Islet of Langerhans (tissue), 1 donor: ENCODE data around the gene ADGRD1.

Source experiments
- FAIRE-seq: peaks from one replicate; lab custom pipeline; 2011; peaks lifted over from hg19 to GRCh38; lab: Jason Lieb, UNC

Gene ADGRD1

GRCh38 chr12:131076296-131076695, 122.6 kb downstream of the ADGRD1 start:
- FAIRE-seq = no peak

DNA sequence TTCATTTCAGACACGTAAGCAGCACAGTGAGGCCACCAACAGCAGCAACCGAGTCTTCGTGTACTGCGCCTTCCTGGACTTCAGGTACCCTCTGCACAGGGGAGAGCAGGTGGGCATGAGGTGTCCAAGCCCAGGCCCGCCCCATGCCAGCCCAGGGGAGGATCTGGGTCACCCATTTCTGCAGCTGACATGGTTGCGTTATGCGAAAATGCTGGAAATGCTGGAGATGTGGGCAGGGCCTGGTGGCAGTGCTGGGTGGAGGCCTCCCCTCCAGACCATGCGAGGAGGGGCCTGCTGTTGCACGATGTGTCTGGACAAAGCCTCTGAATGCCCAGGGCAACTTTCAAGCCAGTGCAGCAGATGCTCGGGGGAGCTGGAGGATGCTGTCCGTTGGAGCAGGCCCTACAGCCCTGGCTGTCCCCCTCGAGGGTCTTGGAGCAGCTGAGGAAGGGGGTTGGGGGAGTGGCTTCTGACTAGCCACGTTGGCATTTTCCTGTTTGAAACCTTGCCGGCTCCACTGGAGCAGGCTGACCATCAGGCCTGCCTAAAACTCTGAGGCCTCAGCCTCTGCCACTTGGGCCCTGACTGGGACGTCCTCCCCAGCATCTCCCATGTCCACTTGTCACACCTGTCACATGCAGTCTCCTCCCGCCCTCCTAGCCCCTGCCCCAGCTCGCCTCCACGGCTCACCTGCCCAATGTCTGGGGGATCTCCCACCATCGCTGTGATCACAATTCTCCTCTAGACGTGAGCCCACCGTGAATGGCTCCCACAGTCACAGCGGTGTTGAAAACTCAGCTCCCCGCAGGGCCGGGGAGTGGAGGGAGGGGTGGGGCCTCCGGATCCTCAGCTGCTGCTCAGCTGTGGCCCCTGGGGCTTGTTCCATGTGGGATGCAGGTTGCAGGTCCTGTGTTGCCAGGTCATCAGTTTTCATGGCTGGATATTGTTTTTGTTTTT, 123.4 kb downstream of the ADGRD1 start:
- FAIRE-seq = no peak

- FAIRE-seq = no peak
Measured at GRCh38 chr12:131077931-131078391, 124.3 kb downstream of the ADGRD1 start.

DNA sequence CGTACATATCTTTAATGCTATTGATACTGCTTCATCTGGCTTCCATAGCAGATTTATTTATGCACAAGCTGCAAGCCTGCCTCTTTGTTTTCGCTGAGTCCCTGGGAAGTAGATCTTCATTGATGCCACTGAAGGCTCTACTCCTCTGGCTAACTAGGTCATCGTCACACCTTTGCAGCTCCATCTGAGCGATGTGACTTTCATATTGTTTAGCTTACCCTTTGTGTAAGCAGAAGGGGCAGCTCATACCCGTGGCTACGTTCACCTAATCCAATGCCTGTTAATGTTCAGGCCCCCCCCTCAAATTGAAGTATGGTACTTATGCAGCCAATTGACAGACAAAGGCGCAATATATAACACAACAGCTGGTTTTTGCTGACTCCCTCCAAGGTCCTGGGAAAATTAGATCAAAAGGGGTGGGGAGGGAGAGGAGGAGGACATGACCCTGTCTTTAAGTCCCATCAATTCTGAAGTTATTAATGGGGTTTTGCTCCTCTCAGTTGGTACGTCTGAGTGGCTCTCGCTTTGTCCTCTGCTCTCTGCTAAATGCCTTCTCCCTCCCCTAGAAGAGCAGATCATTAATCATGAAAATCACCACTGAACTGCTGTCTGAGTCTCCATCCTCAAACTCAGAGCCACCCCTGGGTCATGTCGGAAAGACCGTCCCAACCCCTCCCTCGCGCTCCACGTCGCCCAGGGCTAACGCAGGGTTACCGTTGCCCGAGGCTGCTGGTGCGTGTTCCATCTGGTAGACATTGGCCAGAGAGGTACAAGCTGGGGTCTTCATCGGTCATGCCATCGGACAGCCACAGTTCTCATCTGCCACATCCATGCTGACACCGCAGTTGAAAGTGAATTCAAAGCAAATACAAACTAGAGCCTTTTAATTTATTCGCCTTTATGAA, 128.8 kb downstream of the ADGRD1 start:
- no peak for FAIRE-seq

DNA sequence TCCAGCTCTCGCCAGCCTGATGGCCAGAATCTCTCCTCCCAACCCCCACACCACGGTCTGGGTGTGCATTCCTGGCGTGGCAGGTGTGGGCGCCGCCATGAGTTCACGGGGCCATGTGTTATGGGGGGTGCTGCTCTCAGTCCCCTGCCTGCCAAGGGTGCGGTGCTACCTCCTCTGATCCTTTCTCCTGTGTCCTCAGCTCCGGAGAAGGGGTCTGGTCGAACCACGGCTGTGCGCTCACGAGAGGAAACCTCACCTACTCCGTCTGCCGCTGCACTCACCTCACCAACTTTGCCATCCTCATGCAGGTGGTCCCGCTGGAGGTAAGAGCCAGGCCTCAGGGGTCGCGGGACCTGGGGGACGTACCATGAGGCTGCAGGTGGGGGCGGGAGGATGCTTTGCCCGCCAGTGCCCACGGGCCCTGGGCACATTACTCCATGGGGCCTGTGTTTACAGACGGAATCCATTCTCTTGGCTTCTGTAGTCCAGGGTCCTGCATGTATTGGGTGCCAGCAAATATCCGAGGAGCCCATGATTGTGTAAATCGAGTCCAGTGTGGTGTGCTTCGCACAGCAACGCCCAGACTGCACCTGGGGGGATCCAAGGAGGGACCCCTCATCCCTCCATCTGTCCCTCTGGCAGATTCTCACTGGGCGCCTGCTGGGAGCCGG, 130.8 kb downstream of the ADGRD1 start:
- no peak for FAIRE-seq

DNA sequence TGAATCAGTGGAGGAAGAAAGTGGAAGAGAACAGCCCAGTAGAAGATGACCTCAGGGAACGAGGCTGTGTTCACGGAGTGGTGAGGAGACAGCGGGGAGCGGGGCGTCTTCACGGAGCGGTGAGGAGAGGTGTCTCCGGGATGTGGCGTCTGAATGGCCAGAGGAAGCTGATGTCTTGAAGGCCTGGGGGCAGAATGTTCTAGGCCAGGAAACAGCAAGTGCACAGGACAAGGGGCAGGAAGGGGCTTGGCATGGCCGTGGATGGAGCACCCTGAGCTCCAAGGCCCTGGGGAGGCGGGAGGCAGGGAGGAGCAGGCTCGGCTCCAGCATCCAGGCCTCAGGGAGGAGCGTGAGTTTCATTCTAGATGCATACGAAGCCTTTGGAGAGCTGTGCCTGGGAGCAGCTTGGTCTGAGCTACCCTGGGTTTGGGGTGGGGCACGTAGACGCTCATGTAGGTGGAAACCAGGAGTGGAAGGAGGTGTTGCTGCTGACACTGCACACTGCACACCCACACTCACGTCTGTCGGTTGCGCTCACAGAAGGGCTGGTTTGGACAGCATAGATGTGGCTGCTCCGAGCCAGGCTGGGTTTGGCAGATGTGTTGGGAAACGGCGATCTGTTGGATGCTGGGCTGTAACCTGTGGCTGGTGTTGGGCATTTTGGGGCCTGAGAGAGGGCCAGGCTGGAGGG, 131.6 kb downstream of the ADGRD1 start:
- FAIRE-seq = no peak

DNA sequence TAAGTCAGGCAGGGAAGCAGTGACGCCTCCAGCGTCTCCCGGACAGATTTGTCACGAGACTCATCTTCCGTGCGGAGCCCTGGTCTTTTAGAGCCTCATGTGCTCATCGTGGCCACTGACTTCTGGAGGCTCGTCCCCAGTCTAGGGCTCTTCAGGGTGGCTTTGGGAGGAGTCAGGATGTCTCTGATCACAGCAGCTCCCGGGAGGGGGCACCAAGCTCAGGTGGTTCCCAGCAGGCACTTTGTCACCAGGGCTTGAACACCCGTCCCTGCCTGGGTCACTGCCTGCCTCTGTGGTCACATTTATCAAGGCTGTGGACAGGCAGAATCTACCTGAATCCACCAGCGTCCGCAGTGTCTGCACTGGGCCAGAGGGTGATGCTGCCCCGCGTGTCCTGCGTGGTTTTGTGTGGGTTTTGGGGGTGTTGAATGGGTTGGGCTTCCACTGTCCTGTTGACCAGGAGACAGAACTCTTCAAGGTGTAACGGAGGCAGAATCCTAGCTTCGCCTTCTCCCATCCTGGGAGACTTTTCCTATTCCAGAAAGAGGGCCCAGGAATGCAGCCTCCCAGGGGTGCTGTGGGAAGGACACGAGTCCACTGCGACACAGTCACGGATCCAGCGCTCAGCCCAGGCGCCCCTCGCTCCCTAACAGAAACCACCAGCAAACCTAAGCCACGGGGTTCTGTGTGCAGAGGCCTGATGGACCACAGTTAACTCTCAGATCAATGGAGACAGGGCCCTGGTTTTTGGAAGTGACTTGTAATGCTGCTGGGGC, 132.3 kb downstream of the ADGRD1 start:
- no peak for FAIRE-seq

DNA sequence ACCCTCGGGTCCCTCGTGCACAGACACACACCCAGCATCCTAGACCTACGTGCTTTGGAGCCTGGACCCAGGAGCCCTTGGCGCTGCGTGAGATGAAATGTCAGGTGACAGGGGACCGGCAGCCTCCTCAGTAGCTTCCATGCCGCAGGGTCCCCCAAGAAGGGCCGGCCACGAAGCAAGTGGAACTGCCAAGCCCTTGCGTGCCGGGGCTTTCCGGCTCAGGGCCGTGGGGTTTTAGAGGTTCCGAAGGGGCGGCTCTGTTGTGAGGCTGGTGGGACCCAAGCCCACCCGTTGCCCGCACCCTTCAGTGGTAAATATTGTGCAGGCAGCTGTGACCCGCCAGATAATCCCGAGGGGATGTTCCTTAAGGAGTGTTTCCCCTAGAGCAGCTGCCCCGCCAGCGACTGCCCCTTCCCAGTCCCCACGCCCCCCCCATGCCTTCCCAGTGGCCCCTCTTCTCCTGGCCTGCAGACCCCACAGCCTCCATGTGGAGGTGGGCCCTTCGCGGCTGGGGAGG, 133.7 kb downstream of the ADGRD1 start:
- FAIRE-seq = no peak

GRCh38 chr12:131087991-131088700, 134.4 kb downstream of the ADGRD1 start:
- FAIRE-seq = no peak

GRCh38 chr12:131088701-131089530, 135.2 kb downstream of the ADGRD1 start:
- FAIRE-seq = no peak

- no peak for FAIRE-seq
Measured at GRCh38 chr12:131089531-131090273, 136.0 kb downstream of the ADGRD1 start.

DNA sequence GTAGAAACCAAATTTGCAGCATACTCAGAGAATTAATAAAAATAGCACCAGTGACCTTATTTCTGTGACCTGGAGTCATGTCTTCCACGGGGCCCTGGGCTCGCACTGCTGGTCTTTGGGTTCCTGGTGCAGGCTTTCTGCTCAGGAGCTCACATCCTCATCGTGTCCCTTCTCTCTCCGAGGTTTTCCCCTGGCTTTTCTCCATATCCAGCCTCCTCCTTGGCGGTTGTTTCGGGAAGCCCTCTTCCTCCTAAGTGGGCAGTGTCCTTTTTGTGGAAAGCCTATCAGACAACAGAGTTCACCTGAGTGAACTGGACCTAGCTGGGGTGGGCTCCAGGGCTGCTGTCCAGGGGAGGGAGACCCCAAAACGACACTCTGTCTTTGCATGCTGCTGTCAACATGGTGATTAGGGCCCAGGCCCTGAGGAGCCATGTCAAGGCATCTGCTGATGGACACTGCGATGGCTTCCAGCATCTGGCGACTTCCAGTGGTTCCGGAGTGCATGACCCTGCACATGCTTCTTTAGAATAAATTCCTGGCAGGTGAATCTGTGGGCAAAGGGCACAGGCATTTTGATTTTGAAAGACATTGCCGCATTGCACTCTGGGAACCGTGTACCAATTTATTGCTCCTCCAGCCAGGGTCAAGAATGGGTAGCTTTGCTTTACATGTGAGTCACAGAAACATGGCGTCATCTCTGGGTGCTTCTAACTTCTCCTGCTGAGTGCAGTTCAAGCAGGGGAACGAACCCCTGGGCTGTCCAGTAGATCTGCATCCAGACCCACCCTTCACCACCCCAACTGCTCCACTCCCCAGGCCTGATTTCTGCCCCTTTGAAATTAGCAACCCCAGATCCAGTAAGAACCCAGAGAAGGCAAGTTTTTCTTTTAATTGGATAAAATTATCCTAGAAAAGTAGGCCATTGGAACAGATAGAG, 136.8 kb downstream of the ADGRD1 start:
- no peak for FAIRE-seq

- no peak for FAIRE-seq
Measured at GRCh38 chr12:131091413-131091975, 137.8 kb downstream of the ADGRD1 start.

- FAIRE-seq = no peak
Measured at GRCh38 chr12:131091976-131092691, 138.4 kb downstream of the ADGRD1 start.

GRCh38 chr12:131092901-131093603, 139.3 kb downstream of the ADGRD1 start:
- FAIRE-seq = no peak

DNA sequence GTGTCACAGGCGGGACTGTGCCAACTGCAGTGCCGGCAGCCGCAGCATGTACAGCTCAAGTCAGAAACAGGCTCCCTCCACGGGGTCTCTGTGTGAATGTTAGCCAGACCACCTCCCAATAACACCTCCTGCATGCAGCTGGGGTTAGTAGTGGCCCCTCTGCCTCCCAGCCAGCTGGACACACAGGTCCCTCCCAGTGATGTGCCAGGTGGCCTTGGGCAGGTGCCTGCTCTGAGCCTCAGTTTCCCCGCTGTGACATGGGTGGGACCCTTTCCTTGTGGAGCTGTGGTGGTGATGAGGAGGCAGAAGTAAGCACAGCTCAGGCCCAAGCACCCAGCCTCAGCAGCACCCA, 139.9 kb downstream of the ADGRD1 start:
- FAIRE-seq = no peak
